Keratinocyte (primary cell): ENCODE results near the gene TSTD1. TPM values are rescaled to one million over a fixed set of nuclear protein-coding genes. Genes with fewer than 3 reads are reported as not detected.

Experiments
- DNase-seq: peaks from one replicate; pipeline ENCODE4 v3.0.0-alpha.2; 2011; ENCODE audit warnings: low read depth, missing footprints, low spot score
- FAIRE-seq: peaks from 2 replicates; lab custom pipeline; 2011; peaks lifted over from hg19 to GRCh38; lab: Jason Lieb, UNC
- H2AFZ ChIP-seq: 2 replicates; pipeline ENCODE4 v1.6.0; 2012; ENCODE audit warnings: low read length, control low read depth, inconsistent platforms; ENCODE audit not compliant: control insufficient read depth
- H3K27ac ChIP-seq: 2 replicates; pipeline ENCODE4 v1.5.1; 2011; ENCODE audit warnings: low read length; ENCODE audit not compliant: control insufficient read depth, insufficient read depth
- H3K27me3 ChIP-seq: 3 replicates; pipeline ENCODE4 v1.6.0; 2011; ENCODE audit warnings: low read length; ENCODE audit not compliant: control insufficient read depth, insufficient read depth; ENCODE audit errors: extremely low read depth
- H3K36me3 ChIP-seq, 2 experiments: 2 replicates in 1 of 2; 3 replicates in 1 of 2; pipeline ENCODE4 v1.5.1; 2011; ENCODE audit warnings: low read length in 2 of 2, mild to moderate bottlenecking in 1 of 2; ENCODE audit not compliant: control insufficient read depth in 2 of 2, insufficient read depth in 2 of 2; ENCODE audit errors: extremely low read depth in 1 of 2
- H3K4me1 ChIP-seq: 3 replicates; pipeline ENCODE4 v1.5.1; 2011; ENCODE audit warnings: low read length; ENCODE audit not compliant: control insufficient read depth, insufficient read depth; ENCODE audit errors: extremely low read depth
- H3K4me2 ChIP-seq: 3 replicates; pipeline ENCODE4 v1.6.0; 2011; ENCODE audit warnings: low read depth, low read length; ENCODE audit not compliant: control insufficient read depth, insufficient read depth; ENCODE audit errors: extremely low read depth
- H3K4me3 ChIP-seq, 3 experiments: fragments of 200-600 bp in 1 of 3; sonication (generic) in 1 of 3; 2 replicates in 2 of 3; 3 replicates in 1 of 3; pipeline ENCODE4 v1.5.1; 2011 to 2016; ENCODE audit warnings: low read length in 3 of 3, mild to moderate bottlenecking in 3 of 3, control low read depth in 2 of 3, inconsistent platforms in 1 of 3, low read depth in 1 of 3, mixed read lengths in 1 of 3, mixed run types in 1 of 3, moderate library complexity in 1 of 3; ENCODE audit not compliant: control insufficient read depth in 2 of 3, insufficient read depth in 2 of 3; ENCODE audit errors: extremely low read depth in 1 of 3
- H3K79me2 ChIP-seq: 2 replicates; pipeline ENCODE4 v1.6.0; 2012; ENCODE audit warnings: low read length; ENCODE audit not compliant: control insufficient read depth, insufficient read depth
- H3K9ac ChIP-seq: 3 replicates; pipeline ENCODE4 v1.6.0; 2011; ENCODE audit warnings: low read length; ENCODE audit not compliant: control insufficient read depth, insufficient read depth; ENCODE audit errors: extremely low read depth
- H3K9me1 ChIP-seq: 3 replicates; pipeline ENCODE4 v1.6.0; 2011; ENCODE audit warnings: low read length; ENCODE audit not compliant: control insufficient read depth, insufficient read depth; ENCODE audit errors: extremely low read depth
- H3K9me3 ChIP-seq: 2 replicates; pipeline ENCODE4 v1.5.1; 2012; ENCODE audit warnings: low read depth, low read length; ENCODE audit not compliant: control insufficient read depth
- H4K20me1 ChIP-seq: 3 replicates; pipeline ENCODE4 v1.6.0; 2011; ENCODE audit warnings: low read length; ENCODE audit not compliant: control insufficient read depth, insufficient read depth; ENCODE audit errors: extremely low read depth
- CTCF ChIP-seq, 3 experiments: IDR thresholded peaks in 1 of 3; conservative IDR thresholded peaks in 1 of 3; optimal IDR thresholded peaks in 1 of 3; 2 replicates in 2 of 3; 3 replicates in 1 of 3; pipeline versions ENCODE3 to v1.5.1; 2011; ENCODE audit warnings: low read length in 3 of 3, mild to moderate bottlenecking in 3 of 3, moderate library complexity in 2 of 3, control low read depth in 1 of 3, inconsistent platforms in 1 of 3; ENCODE audit not compliant: insufficient read depth in 2 of 3; ENCODE audit errors: extremely low read depth in 1 of 3
- EZH2 ChIP-seq: IDR thresholded peaks from one replicate; pipeline ENCODE4 v1.6.1; 2012; ENCODE audit warnings: inconsistent platforms, mild to moderate bottlenecking, low read length, moderate library complexity
- dilution Hi-C: fragments of 300-500 bp; cut with MboI; formaldehyde crosslinking; loops from one replicate; pipeline ENCODE4 v1.7.0; 2020; ENCODE audit warnings: low sequenced_read_pairs; ENCODE audit not compliant: extremely low pct_ligation_motif_present
- polyA plus RNA-seq, 5 experiments: library from polyadenylated mRNA; depleted of rRNA in 3 of 5; stranded (reverse) in 3 of 5; stranded (forward) in 1 of 5; unstranded in 1 of 5; fragments of >200 nt; gene quantifications; 1 replicate in 1 of 5; 2 replicates in 3 of 5; 3 replicates in 1 of 5; pipeline versions ENCODE4 v1.2.1 to v1.2.3, GENCODE V29; 2011 to 2012; ENCODE audit warnings: missing spikeins in 2 of 5, low read depth in 1 of 5, low replicate concordance in 1 of 5

Gene TSTD1
- polyA plus RNA-seq, 1 donor (not counting 4 experiments of a cell fraction or from before 2014, with no cell fraction given) = 106 TPM

- no peak for FAIRE-seq
- dilution Hi-C loops = no loop called here
- Histone ChIP-seq H3K9ac (no peak overlapping the region), H3K4me3 (no peak overlapping the region), H3K9me1 (no peaks in the 10 kb centered on the region), H2AFZ (no peak overlapping the region), H3K9me3 (no peaks in the 10 kb centered on the region), H3K4me1 (peaks cover 55% of the 10 kb centered on the region), H3K4me2 (peak overlapping the region; percentile 67), H3K27me3 (no peaks in the 10 kb centered on the region), H3K27ac (peak overlapping the region; percentile 92), H4K20me1 (no peaks in the 10 kb centered on the region), H3K79me2 (no peaks in the 10 kb centered on the region), H3K36me3 (no peaks in the 10 kb centered on the region)
- DNase-seq = no peak
- no peak for TF ChIP-seq CTCF (optimal IDR thresholded peaks at IDR 0.05 in 1 of 3, IDR thresholded peaks at IDR 0.05 in 1 of 3, conservative IDR thresholded peaks at IDR 0.05 in 1 of 3; ENCODE audit: extremely low read depth in 1 of 3, insufficient read depth in 2 of 3, low read length in 3 of 3)
- no peak for TF ChIP-seq EZH2
These were observed 43.7 kb upstream of the TSTD1 start for GRCh38 chr1:161082483-161082882.

DNA sequence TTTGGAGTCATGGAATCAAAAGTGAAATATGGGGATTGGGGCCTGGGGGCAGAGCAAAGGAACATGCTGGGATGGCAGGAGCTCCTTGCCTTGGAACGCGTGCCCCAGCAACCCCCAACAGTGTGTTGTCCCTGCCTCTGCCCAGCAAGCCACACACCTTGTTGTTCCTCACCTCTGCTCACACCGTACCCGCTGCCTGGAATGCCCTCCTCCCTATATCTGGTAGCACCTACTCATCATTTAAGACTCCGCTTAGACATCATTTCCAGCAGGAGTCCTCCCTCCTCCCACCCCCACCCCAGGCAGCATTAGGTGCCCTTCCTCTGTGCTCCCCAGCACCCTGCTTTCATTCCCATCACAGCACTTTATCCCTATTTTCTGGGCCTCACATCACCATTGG is 42.8 kb upstream of the TSTD1 start:
- Histone ChIP-seq H3K9me3 (no peaks in the 10 kb centered on the region), H3K4me3 (no peak overlapping the region), H3K4me1 (peaks cover 52% of the 10 kb centered on the region), H3K9me1 (no peaks in the 10 kb centered on the region), H4K20me1 (no peaks in the 10 kb centered on the region), H3K36me3 (no peaks in the 10 kb centered on the region), H3K4me2 (no peak overlapping the region), H3K79me2 (no peaks in the 10 kb centered on the region), H3K9ac (no peak overlapping the region), H2AFZ (no peak overlapping the region), H3K27ac (no peak overlapping the region), H3K27me3 (no peaks in the 10 kb centered on the region)
- DNase-seq = no peak
- FAIRE-seq = no peak
- TF ChIP-seq EZH2 = no peak
- TF ChIP-seq CTCF (optimal IDR thresholded peaks at IDR 0.05 in 1 of 3, IDR thresholded peaks at IDR 0.05 in 1 of 3, conservative IDR thresholded peaks at IDR 0.05 in 1 of 3; ENCODE audit: extremely low read depth in 1 of 3, insufficient read depth in 2 of 3, low read length in 3 of 3) = no peak
- dilution Hi-C loops = no loop called here
